Esophagus squamous epithelium (tissue), 4 donors: ENCODE measurements around the gene FAM168A.

Experiments
- CTCF ChIP-seq, 6 experiments: fragments of 450-650 bp in 4 of 6; fragments of 200-600 bp in 2 of 6; sonication (generic) in 2 of 6; IDR thresholded peaks; one replicate each; pipeline ENCODE4 v1.5.1; 2016 to 2019; ENCODE audit warnings: antibody characterized with exemption in 6 of 6, mild to moderate bottlenecking in 4 of 6, moderate library complexity in 4 of 6
- POLR2A ChIP-seq, 4 donors: fragments of 450-650 bp; IDR thresholded peaks; one replicate each; pipeline ENCODE4 v1.6.1; 2017; ENCODE audit warnings: antibody characterized with exemption in 4 of 4, mild to moderate bottlenecking in 4 of 4, moderate library complexity in 3 of 4

- TF ChIP-seq CTCF (IDR thresholded peaks at IDR 0.05) (no peak), POLR2A (IDR thresholded peaks at IDR 0.05) (no peak)
These were observed 182.8 kb downstream of the FAM168A start for GRCh38 chr11:73414977-73415651.
